HepG2 (cell line): ENCODE results near the gene KRTAP3-2. TPM values are rescaled to one million over a fixed set of nuclear protein-coding genes. Genes with fewer than 3 reads are reported as not detected.

ENCODE experiments used
- ATAC-seq: fragments of 200-7000 bp; cut with Tn5 transposase; 3 replicates; pipeline ENCODE4 v1.9.1; 2020; ENCODE audit warnings: mild to moderate bottlenecking, moderate library complexity
- BruUV-seq: library from RNA; stranded (reverse); fragments of 400-500 nt; replicated peaks from 2 replicates; lab custom pipeline; 2021; lab: Mats Ljungman, UMichigan
- CTCF ChIA-PET: fragments of 300-600 bp; formaldehyde crosslinking; extraction: SDS; loops from one replicate; lab custom pipeline; 2021; ENCODE audit warnings: low total read pairs, inconsistent platforms, low intra/inter-chr PET ratio; lab: Yijun Ruan, JAX
- POLR2A ChIA-PET: fragments of 350-600 bp; sonication (Branson Sonifier 250); formaldehyde crosslinking; loops from one replicate; lab custom pipeline; 2020; ENCODE audit warnings: antibody characterized with exemption, inconsistent platforms; lab: Yijun Ruan, JAX
- DNase-seq: peaks from one replicate; pipeline ENCODE4 v3.0.0-alpha.2; 2015; ENCODE audit warnings: low spot score
- FAIRE-seq: peaks from 3 replicates; lab custom pipeline; 2011; peaks lifted over from hg19 to GRCh38; lab: Jason Lieb, UNC
- H2AFZ ChIP-seq: one replicate; pipeline ENCODE4 v1.6.1; 2011; ENCODE audit warnings: low read length, inconsistent platforms
- H3K27ac ChIP-seq: fragments of 300-600 bp; 3 replicates; pipeline ENCODE4 v1.8.0; 2011; ENCODE audit warnings: mixed run types, mild to moderate bottlenecking, mixed read lengths, low read length, inconsistent platforms; ENCODE audit not compliant: insufficient read depth; ENCODE audit errors: extremely low read length
- H3K27me3 ChIP-seq, 2 experiments: fragments of 200-600 bp in 1 of 2; 2 replicates in 1 of 2; 3 replicates in 1 of 2; pipeline versions ENCODE4 v1.6.0 to v1.8.0; 2011; ENCODE audit warnings: low read length in 2 of 2, mild to moderate bottlenecking in 2 of 2, moderate library complexity in 2 of 2, inconsistent platforms in 1 of 2; ENCODE audit not compliant: insufficient read depth in 2 of 2, control insufficient read depth in 1 of 2
- H3K36me3 ChIP-seq, 2 experiments: fragments of 200-600 bp in 1 of 2; replicated peaks in 1 of 2; 2 replicates in 1 of 2; 3 replicates in 1 of 2; pipeline versions ENCODE4 v1.5.1 to v1.8.0; 2011; ENCODE audit warnings: low read length in 2 of 2, inconsistent platforms in 1 of 2; ENCODE audit not compliant: insufficient read depth in 2 of 2, control insufficient read depth in 1 of 2
- H3K4me1 ChIP-seq: 2 replicates; pipeline ENCODE4 v1.5.1; 2012; ENCODE audit warnings: low read length, inconsistent platforms; ENCODE audit not compliant: insufficient read depth
- H3K4me2 ChIP-seq: 2 replicates; pipeline ENCODE4 v1.6.0; 2011; ENCODE audit warnings: low read depth, low read length, inconsistent platforms
- H3K4me3 ChIP-seq, 3 experiments: fragments of 200-600 bp in 1 of 3; sonication (generic), shearing (Covaris generic) in 1 of 3; replicated peaks in 1 of 3; 2 replicates each; pipeline ENCODE4 v1.5.1; 2011 to 2016; ENCODE audit warnings: low read length in 3 of 3, inconsistent platforms in 2 of 3, low read depth in 2 of 3, mild to moderate bottlenecking in 2 of 3, control low read depth in 1 of 3, mixed read lengths in 1 of 3; ENCODE audit not compliant: insufficient read depth in 1 of 3
- H3K79me2 ChIP-seq: one replicate; pipeline ENCODE4 v1.6.1; 2011; ENCODE audit warnings: low read length, inconsistent platforms; ENCODE audit not compliant: insufficient read depth
- H3K9ac ChIP-seq: 2 replicates; pipeline ENCODE4 v1.6.0; 2011; ENCODE audit warnings: mild to moderate bottlenecking, low read depth, low read length, inconsistent platforms; ENCODE audit not compliant: insufficient read depth
- H3K9me3 ChIP-seq: 2 replicates; pipeline ENCODE4 v1.5.1; 2012; ENCODE audit warnings: mild to moderate bottlenecking, low read length
- H4K20me1 ChIP-seq: 2 replicates; pipeline ENCODE4 v1.6.0; 2011; ENCODE audit warnings: inconsistent platforms, mild to moderate bottlenecking, low read length, moderate library complexity; ENCODE audit not compliant: insufficient read depth
- CREM ChIP-seq, 2 experiments: sonication (generic) in 1 of 2; formaldehyde crosslinking in 1 of 2; IDR thresholded peaks; 2 replicates each; pipeline versions ENCODE4 v1.4.0 to v1.6.1; 2016 to 2020; ENCODE audit warnings: antibody characterized with exemption in 1 of 2, mild to moderate bottlenecking in 1 of 2, missing genetic modification reagents in 1 of 2
- JUND ChIP-seq: sonication (generic); formaldehyde crosslinking; IDR thresholded peaks from 2 replicates; pipeline ENCODE4 v1.8.0; 2022; ENCODE audit warnings: mild to moderate bottlenecking, missing genetic modification reagents
- MED13 ChIP-seq: sonication (generic); formaldehyde crosslinking; IDR thresholded peaks from 2 replicates; pipeline ENCODE4 v1.5.0; 2020; ENCODE audit warnings: missing genetic modification reagents
- NFIB ChIP-seq: sonication (generic); formaldehyde crosslinking; IDR thresholded peaks from 2 replicates; pipeline ENCODE4 v1.9.0; 2021; ENCODE audit warnings: missing genetic modification reagents, mild to moderate bottlenecking, borderline replicate concordance
- ZNF615 ChIP-seq: sonication (generic); formaldehyde crosslinking; IDR thresholded peaks from 2 replicates; pipeline ENCODE4 v1.5.0; 2020; ENCODE audit warnings: mild to moderate bottlenecking, missing genetic modification reagents, borderline replicate concordance
- ZNF652 ChIP-seq: IDR thresholded peaks from 2 replicates; pipeline ENCODE4 v1.6.1; 2016; ENCODE audit warnings: low read depth, borderline replicate concordance
- WGBS: methylation state at CpG from one replicate; pipeline ENCODE4 v1.1.6; 2017; ENCODE audit warnings: low lambda C conversion rate; 5-methylcytosine and 5-hydroxymethylcytosine counted together
- in situ Hi-C: cut with HindIII; loops from 2 replicates; pipeline ENCODE4 v1.10.0; 2017; ENCODE audit warnings: low pct_unique_long_range_greater_than_20kb; ENCODE audit not compliant: extremely low pct_ligation_motif_present
- intact Hi-C: fragments of 100-400 bp; cut with micrococcal nuclease; formaldehyde crosslinking; loops from one replicate; pipeline ENCODE4 v1.10.0; 2022; ENCODE audit not compliant: unreplicated experiment
- polyA plus RNA-seq, 8 experiments: library from polyadenylated mRNA; depleted of rRNA in 3 of 8; stranded (reverse) in 7 of 8; unstranded in 1 of 8; fragments of >200 nt; fragmentation: Illumina TruSeq in 4 of 8; extraction: Trizol in 4 of 8; gene quantifications; 2 replicates each; pipeline versions ENCODE4 v1.2.1 to v1.2.3, GENCODE V29; 2011 to 2016; ENCODE audit warnings: low read depth in 4 of 8, missing spikeins in 1 of 8, mixed read lengths in 1 of 8; ENCODE audit not compliant: insufficient read depth in 1 of 8
- total RNA-seq, 5 experiments: library from RNA; depleted of rRNA; stranded (reverse); fragments of >200 nt; fragmentation: Illumina TruSeq; extraction: Trizol; gene quantifications; 2 replicates each; pipeline ENCODE4 v1.2.3, GENCODE V29; 2016; ENCODE audit warnings: low read depth in 1 of 5
- TF ChIP-seq, protein P1 (sequence below): IDR thresholded peaks from 2 replicates; pipeline ENCODE4 v1.6.1; 2018; ENCODE audit warnings: missing genetic modification reagents, mild to moderate bottlenecking, missing compliant biosample characterization
- TF ChIP-seq, protein P2 (sequence below): sonication (generic); formaldehyde crosslinking; IDR thresholded peaks from 2 replicates; pipeline ENCODE4 v1.4.0; 2020; ENCODE audit warnings: missing genetic modification reagents
- TF ChIP-seq, protein P3 (sequence below): fragments of 450-650 bp; IDR thresholded peaks from 2 replicates; pipeline ENCODE4 v1.6.1; 2017; ENCODE audit warnings: mild to moderate bottlenecking

Gene KRTAP3-2
- total and polyA plus RNA-seq, 2 of the 13 experiments (the other 11 are each of a cell fraction or from before 2014, with no cell fraction given): not detected

DNA sequence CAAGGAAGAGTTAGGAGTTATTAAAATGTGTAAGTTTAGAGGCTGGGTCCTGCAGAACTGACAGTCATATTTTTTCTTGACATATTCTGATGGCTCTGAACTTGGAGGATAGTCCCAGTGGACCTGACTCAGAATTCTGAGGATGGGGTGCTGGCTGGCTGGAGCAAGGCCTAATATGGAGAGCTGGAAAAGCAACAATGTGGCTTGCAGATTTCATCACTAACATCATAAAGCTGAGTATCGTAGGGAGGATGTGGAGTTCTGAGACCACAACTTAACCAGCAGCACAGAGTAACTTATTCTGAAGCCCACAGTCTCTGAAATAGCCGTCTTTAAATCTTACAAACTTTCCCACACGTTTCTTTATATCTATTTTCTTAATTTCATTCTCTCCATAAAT, 25.0 kb upstream of the KRTAP3-2 start:
- ChIA-PET POLR2A (no interaction called here), CTCF (no interaction called here)
- Histone ChIP-seq H4K20me1 (no peaks in the 10 kb centered on the region), H2AFZ (no peak overlapping the region), H3K9me3 (no peaks in the 10 kb centered on the region; the same call in 1 of the 2 replicates), H3K27ac (no peak overlapping the region)
- no peak for FAIRE-seq
- intact Hi-C loops: no loop called here
- DNase-seq: no peak
- TF ChIP-seq NFIB (CRISPR knock-in tag): no peak
- TF ChIP-seq, protein P1, sequence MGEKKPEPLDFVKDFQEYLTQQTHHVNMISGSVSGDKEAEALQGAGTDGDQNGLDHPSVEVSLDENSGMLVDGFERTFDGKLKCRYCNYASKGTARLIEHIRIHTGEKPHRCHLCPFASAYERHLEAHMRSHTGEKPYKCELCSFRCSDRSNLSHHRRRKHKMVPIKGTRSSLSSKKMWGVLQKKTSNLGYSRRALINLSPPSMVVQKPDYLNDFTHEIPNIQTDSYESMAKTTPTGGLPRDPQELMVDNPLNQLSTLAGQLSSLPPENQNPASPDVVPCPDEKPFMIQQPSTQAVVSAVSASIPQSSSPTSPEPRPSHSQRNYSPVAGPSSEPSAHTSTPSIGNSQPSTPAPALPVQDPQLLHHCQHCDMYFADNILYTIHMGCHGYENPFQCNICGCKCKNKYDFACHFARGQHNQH (CRISPR knock-in tag): no peak
- no peak for TF ChIP-seq CREM (IDR thresholded peaks at IDR 0.05)
- no peak for TF ChIP-seq CREM (CRISPR knock-in tag; IDR thresholded peaks at IDR 0.05)
- TF ChIP-seq JUND (CRISPR knock-in tag): no peak
- TF ChIP-seq, protein P2, sequence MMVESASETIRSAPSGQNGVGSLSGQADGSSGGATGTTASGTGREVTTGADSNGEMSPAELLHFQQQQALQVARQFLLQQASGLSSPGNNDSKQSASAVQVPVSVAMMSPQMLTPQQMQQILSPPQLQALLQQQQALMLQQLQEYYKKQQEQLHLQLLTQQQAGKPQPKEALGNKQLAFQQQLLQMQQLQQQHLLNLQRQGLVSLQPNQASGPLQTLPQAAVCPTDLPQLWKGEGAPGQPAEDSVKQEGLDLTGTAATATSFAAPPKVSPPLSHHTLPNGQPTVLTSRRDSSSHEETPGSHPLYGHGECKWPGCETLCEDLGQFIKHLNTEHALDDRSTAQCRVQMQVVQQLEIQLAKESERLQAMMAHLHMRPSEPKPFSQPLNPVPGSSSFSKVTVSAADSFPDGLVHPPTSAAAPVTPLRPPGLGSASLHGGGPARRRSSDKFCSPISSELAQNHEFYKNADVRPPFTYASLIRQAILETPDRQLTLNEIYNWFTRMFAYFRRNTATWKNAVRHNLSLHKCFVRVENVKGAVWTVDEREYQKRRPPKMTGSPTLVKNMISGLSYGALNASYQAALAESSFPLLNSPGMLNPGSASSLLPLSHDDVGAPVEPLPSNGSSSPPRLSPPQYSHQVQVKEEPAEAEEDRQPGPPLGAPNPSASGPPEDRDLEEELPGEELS (CRISPR knock-in tag): no peak
- no peak for TF ChIP-seq ZNF615 (CRISPR knock-in tag)
- TF ChIP-seq ZNF652 (CRISPR knock-in tag): no peak
- TF ChIP-seq, protein P3, sequence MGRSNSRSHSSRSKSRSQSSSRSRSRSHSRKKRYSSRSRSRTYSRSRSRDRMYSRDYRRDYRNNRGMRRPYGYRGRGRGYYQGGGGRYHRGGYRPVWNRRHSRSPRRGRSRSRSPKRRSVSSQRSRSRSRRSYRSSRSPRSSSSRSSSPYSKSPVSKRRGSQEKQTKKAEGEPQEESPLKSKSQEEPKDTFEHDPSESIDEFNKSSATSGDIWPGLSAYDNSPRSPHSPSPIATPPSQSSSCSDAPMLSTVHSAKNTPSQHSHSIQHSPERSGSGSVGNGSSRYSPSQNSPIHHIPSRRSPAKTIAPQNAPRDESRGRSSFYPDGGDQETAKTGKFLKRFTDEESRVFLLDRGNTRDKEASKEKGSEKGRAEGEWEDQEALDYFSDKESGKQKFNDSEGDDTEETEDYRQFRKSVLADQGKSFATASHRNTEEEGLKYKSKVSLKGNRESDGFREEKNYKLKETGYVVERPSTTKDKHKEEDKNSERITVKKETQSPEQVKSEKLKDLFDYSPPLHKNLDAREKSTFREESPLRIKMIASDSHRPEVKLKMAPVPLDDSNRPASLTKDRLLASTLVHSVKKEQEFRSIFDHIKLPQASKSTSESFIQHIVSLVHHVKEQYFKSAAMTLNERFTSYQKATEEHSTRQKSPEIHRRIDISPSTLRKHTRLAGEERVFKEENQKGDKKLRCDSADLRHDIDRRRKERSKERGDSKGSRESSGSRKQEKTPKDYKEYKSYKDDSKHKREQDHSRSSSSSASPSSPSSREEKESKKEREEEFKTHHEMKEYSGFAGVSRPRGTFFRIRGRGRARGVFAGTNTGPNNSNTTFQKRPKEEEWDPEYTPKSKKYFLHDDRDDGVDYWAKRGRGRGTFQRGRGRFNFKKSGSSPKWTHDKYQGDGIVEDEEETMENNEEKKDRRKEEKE: no peak
- no peak for TF ChIP-seq MED13
- TF ChIP-seq, all 625 proteins: peak for 0
- in situ Hi-C loops: no loop called here
- no peaks in the 10 kb centered on the region for H3K79me2 ChIP-seq
- peaks cover 8% of the 10 kb centered on the region; the same call in 1 of the 2 replicates for H3K4me1 ChIP-seq
- no peak overlapping the region for H3K4me3 ChIP-seq
- no peak overlapping the region for H3K9ac ChIP-seq
- no peaks in the 10 kb centered on the region for H3K36me3 ChIP-seq
- 45% methylated on average over 3 of the region's 3 CpGs for WGBS
- no peak overlapping the region for H3K4me2 ChIP-seq
- no TSS peak for BruUV-seq
- H3K27me3 ChIP-seq: no peaks in the 10 kb centered on the region; a peak in 1 of 5 replicates
- no peak for ATAC-seq
